Activated naive CD4-positive, alpha-beta T cell treated with Interleukin-2 at 50 U/mL for 16 hours (primary cell): ENCODE results near the gene ARL16.

Experiments
- DNase-seq: peaks from one replicate; pipeline ENCODE4 v3.0.0-alpha.2; 2020

The ARL16 gene

GRCh38 chr17:81641825-81642489, 41.6 kb downstream of the ARL16 start:
- DNase-seq = no peak

- no peak for DNase-seq
Measured at GRCh38 chr17:81640011-81640410, 43.6 kb downstream of the ARL16 start.

GRCh38 chr17:81638683-81639082, 44.9 kb downstream of the ARL16 start:
- DNase-seq = no peak

- peak; percentile 84 for DNase-seq
Measured at GRCh38 chr17:81636505-81637288, 46.9 kb downstream of the ARL16 start, which contains the start of the genes NPLOC4 and TSPAN10. TSS of gene NPLOC4 (minus strand) at chr17:81637112. CDS start at chr17:81636930, 182 bp downstream. TSS of gene TSPAN10 (plus strand) at chr17:81637196. CDS start at chr17:81642413, 5,217 bp downstream.

- DNase-seq = no peak
Measured at GRCh38 chr17:81635973-81636504, 47.6 kb downstream of the ARL16 start.

GRCh38 chr17:81635431-81635830, 48.2 kb downstream of the ARL16 start:
- DNase-seq = no peak

GRCh38 chr17:81631482-81631881, 52.1 kb downstream of the ARL16 start:
- no peak for DNase-seq
